Uterus (tissue), 4 donors: Measurements from ENCODE around the gene VPS9D1. TPM values are rescaled to one million over a fixed set of nuclear protein-coding genes. Genes with fewer than 3 reads are reported as not detected.
"Not testable (repeated sequence)": the region's sequence is repeated elsewhere in the genome, so short reads cannot be mapped to it uniquely, and the experiment has no call there.

Experiments
- DNase-seq, 2 donors: peaks; one replicate each; pipeline ENCODE4 v3.0.0-alpha.2; 2019 to 2020
- H3K27ac ChIP-seq, 2 donors: fragments of 200-600 bp; sonication (generic); 1 replicate in 1 of 2; 2 replicates in 1 of 2; pipeline ENCODE4 v1.5.1; 2016 to 2018
- H3K27me3 ChIP-seq, 2 donors: fragments of 200-600 bp; sonication (generic); one replicate each; pipeline ENCODE4 v1.5.1; 2018 to 2019; ENCODE audit warnings: control low read depth in 1 of 2
- H3K36me3 ChIP-seq, 2 donors: fragments of 200-600 bp; sonication (generic); one replicate each; pipeline ENCODE4 v1.5.1; 2019; ENCODE audit warnings: control low read depth in 1 of 2
- H3K4me1 ChIP-seq, 2 donors: fragments of 200-600 bp; sonication (generic); one replicate each; pipeline ENCODE4 v1.5.1; 2018 to 2019; ENCODE audit warnings: control low read depth in 1 of 2
- H3K4me3 ChIP-seq, 2 donors: fragments of 200-600 bp; sonication (generic); 1 replicate in 1 of 2; 2 replicates in 1 of 2; pipeline ENCODE4 v1.5.1; 2018 to 2019; ENCODE audit warnings: mild to moderate bottlenecking in 1 of 2
- H3K9me3 ChIP-seq, 2 donors: fragments of 200-600 bp; sonication (generic); one replicate each; pipeline ENCODE4 v1.5.1; 2019; ENCODE audit warnings: control low read depth in 1 of 2
- CTCF ChIP-seq, 4 experiments: fragments of 200-600 bp in 2 of 4; fragments of 450-650 bp in 2 of 4; sonication (generic) in 2 of 4; IDR thresholded peaks; one replicate each; pipeline ENCODE4 v1.5.1; 2016 to 2019; ENCODE audit warnings: antibody characterized with exemption in 4 of 4, mild to moderate bottlenecking in 2 of 4, moderate library complexity in 1 of 4
- POLR2A ChIP-seq, 2 donors: fragments of 450-650 bp; IDR thresholded peaks; one replicate each; pipeline ENCODE4 v1.6.1; 2016; ENCODE audit warnings: antibody characterized with exemption in 2 of 2, mild to moderate bottlenecking in 1 of 2, moderate library complexity in 1 of 2
- intact Hi-C: fragments of 100-400 bp; cut with DNase I; formaldehyde crosslinking; loops from one replicate; pipeline ENCODE4 v1.15.1; 2023; ENCODE audit warnings: low total_unique reads
- total RNA-seq, 4 donors: library from RNA; depleted of rRNA in 3 of 4; stranded (reverse); fragments of >200 nt in 3 of 4; gene quantifications; one replicate each; pipeline versions ENCODE4 v1.1.0 to v1.2.4, GENCODE V29; 2014 to 2023
- donor health status: DM: yes; HTN: yes; CAD: no.

Gene VPS9D1
- total RNA-seq, 4 donors from 2014 or later: 0.26 to 20.6 (median 8.7) TPM

DNA sequence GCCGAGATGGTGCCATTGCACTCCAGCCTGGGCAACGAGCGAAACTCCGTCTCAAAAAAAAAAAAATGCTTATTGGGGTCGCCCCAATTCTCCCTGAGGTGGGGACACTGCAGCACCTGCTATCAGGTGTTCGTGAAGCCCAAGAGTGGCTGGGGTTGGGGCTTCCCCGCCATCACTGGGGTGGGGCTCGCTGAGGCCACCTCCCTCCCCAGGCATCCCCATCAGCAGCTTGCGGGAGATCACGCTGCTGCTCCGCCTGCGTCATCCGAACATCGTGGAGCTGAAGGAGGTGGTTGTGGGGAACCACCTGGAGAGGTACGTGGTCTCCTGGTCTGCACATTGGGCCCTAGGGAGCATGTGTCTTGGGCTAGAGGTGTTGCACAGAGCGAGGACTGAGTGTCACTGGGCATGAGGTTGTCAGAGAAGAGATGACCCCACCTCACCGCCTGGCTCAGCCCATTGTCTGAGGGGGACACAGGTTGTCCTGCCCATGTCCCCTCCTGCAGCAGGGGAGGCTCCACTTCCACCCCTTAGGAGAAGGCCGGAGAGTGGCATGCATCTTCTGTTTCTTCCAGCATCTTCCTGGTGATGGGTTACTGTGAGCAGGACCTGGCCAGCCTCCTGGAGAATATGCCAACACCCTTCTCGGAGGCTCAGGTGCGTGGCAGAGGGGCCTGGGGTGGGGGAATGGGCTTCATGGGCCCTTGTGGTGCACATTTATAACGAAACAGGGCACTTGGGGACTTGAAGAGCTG, 29.3 kb downstream of the VPS9D1 start:
- intact Hi-C loops: no loop called here

GRCh38 chr16:89690392-89690901, 30.3 kb downstream of the VPS9D1 start:
- intact Hi-C loops: no loop called here
- TF ChIP-seq CTCF (IDR thresholded peaks at IDR 0.05) (no peak), POLR2A (IDR thresholded peaks at IDR 0.05) (no peak)
- Histone ChIP-seq H3K27ac (no peak overlapping the region), H3K4me3 (no peak overlapping the region), H3K4me1 (peaks cover 4 to 6% of the 10 kb centered on the region in 2 donors), H3K9me3 (no peaks in the 10 kb centered on the region), H3K27me3 (no peaks in the 10 kb centered on the region), H3K36me3 (no peaks in the 10 kb centered on the region)
- no peak for DNase-seq

More for the DNA sequence above, 29.3 kb downstream of the VPS9D1 start:
- Histone ChIP-seq H3K9me3 (no peaks in the 10 kb centered on the region), H3K4me1 (peaks cover 4 to 6% of the 10 kb centered on the region in 2 donors), H3K36me3 (no peaks in the 10 kb centered on the region), H3K4me3 (no peak overlapping the region), H3K27ac (no peak overlapping the region), H3K27me3 (no peaks in the 10 kb centered on the region)
- TF ChIP-seq POLR2A (IDR thresholded peaks at IDR 0.05): no peak
- TF ChIP-seq CTCF (IDR thresholded peaks at IDR 0.05): no peak
- no peak for DNase-seq

GRCh38 chr16:89689621-89690020, 31.1 kb downstream of the VPS9D1 start:
- DNase-seq, intact Hi-C loops, H3K36me3 ChIP-seq: not testable (repeated sequence)

GRCh38 chr16:89689142-89689541, 31.6 kb downstream of the VPS9D1 start:
- no peak for TF ChIP-seq CTCF (IDR thresholded peaks at IDR 0.05)
- TF ChIP-seq POLR2A (IDR thresholded peaks at IDR 0.05): no peak
- no peak overlapping the region for H3K27ac ChIP-seq
- peaks cover 4 to 6% of the 10 kb centered on the region in 2 donors for H3K4me1 ChIP-seq
- H3K27me3 ChIP-seq: no peaks in the 10 kb centered on the region
- H3K9me3 ChIP-seq: no peaks in the 10 kb centered on the region
- intact Hi-C loops: no loop called here
- no peak overlapping the region for H3K4me3 ChIP-seq
- no peaks in the 10 kb centered on the region for H3K36me3 ChIP-seq
- no peak for DNase-seq

More at GRCh38 chr16:89689621-89690020, 31.1 kb downstream of the VPS9D1 start:
- not testable (repeated sequence) for H3K9me3 ChIP-seq, H3K4me1 ChIP-seq, H3K27me3 ChIP-seq, H3K4me3 ChIP-seq, H3K27ac ChIP-seq

- no peak for TF ChIP-seq POLR2A (IDR thresholded peaks at IDR 0.05)
- TF ChIP-seq CTCF (IDR thresholded peaks at IDR 0.05): no peak
- Histone ChIP-seq H3K27ac (no peak overlapping the region), H3K36me3 (no peaks in the 10 kb centered on the region), H3K4me1 (peaks cover 4 to 6% of the 10 kb centered on the region in 2 donors), H3K9me3 (no peaks in the 10 kb centered on the region), H3K27me3 (no peaks in the 10 kb centered on the region), H3K4me3 (no peak overlapping the region)
- intact Hi-C loops: no loop called here
- DNase-seq: no peak
Measured at GRCh38 chr16:89688395-89688794, 32.3 kb downstream of the VPS9D1 start.
